ENCODE results near the gene OIT3.

DNA sequence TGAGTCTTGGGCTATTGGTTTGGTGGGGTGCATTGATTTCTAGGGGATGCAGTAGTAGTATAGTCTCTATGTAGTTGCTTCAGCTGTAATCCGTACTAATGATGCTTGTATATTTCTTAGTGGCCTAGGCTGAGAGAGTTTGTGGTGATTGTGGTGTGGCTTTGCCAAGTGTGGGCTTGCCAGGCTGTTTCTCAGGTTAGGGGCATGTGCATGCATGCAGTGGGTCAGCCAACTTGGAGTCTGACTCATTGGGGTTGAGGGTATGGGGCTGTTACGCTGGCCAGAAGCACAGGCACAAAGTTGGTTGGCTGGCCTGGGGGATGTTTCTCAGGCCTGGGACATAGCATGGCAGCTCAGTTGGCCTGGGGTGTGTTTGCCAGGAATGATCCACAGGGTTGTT is 86.8 kb downstream of the OIT3 start:
- TF ChIP-seq NRF1 (IDR thresholded peaks at IDR 0.05; ENCODE audit: low read depth, low read length) (no peak), GABPA (IDR thresholded peaks at IDR 0.05; ENCODE audit: low read depth) (no peak), EP300 (IDR thresholded peaks at IDR 0.05; ENCODE audit: borderline replicate concordance in 1 of 2, low read depth in 1 of 2, low read length in 1 of 2) (no peak), TAF1 (IDR thresholded peaks at IDR 0.05; ENCODE audit: borderline replicate concordance, low read depth, low read length) (no peak), JUND (IDR thresholded peaks at IDR 0.05) (no peak), TCF12 (IDR thresholded peaks at IDR 0.05) (no peak), RCOR1 (IDR thresholded peaks at IDR 0.05; ENCODE audit: low read length) (no peak)
- TF ChIP-seq, protein P1, sequence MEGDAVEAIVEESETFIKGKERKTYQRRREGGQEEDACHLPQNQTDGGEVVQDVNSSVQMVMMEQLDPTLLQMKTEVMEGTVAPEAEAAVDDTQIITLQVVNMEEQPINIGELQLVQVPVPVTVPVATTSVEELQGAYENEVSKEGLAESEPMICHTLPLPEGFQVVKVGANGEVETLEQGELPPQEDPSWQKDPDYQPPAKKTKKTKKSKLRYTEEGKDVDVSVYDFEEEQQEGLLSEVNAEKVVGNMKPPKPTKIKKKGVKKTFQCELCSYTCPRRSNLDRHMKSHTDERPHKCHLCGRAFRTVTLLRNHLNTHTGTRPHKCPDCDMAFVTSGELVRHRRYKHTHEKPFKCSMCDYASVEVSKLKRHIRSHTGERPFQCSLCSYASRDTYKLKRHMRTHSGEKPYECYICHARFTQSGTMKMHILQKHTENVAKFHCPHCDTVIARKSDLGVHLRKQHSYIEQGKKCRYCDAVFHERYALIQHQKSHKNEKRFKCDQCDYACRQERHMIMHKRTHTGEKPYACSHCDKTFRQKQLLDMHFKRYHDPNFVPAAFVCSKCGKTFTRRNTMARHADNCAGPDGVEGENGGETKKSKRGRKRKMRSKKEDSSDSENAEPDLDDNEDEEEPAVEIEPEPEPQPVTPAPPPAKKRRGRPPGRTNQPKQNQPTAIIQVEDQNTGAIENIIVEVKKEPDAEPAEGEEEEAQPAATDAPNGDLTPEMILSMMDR (IDR thresholded peaks at IDR 0.05) = no peak
- TF ChIP-seq, protein P2, sequence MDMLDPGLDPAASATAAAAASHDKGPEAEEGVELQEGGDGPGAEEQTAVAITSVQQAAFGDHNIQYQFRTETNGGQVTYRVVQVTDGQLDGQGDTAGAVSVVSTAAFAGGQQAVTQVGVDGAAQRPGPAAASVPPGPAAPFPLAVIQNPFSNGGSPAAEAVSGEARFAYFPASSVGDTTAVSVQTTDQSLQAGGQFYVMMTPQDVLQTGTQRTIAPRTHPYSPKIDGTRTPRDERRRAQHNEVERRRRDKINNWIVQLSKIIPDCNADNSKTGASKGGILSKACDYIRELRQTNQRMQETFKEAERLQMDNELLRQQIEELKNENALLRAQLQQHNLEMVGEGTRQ (IDR thresholded peaks at IDR 0.05; ENCODE audit: borderline replicate concordance, low read depth, low read length) = no peak
